NCI-H774 (cell line): ENCODE results near the gene RNF141.

Source experiments
- DNase-seq: peaks from one replicate; lab custom pipeline; 2025; lab: John Stamatoyannopoulos, UW

The RNF141 gene

GRCh38 chr11:10498022-10498400 lies 43.0 kb downstream of the RNF141 start:
- DNase-seq: no peak

- DNase-seq: no peak
Measured at GRCh38 chr11:10497371-10498021, 43.5 kb downstream of the RNF141 start.

- no peak for DNase-seq
Measured at GRCh38 chr11:10496296-10496936, 44.6 kb downstream of the RNF141 start.

GRCh38 chr11:10495464-10495786 lies 45.6 kb downstream of the RNF141 start:
- no peak for DNase-seq

- DNase-seq: no peak
Measured at GRCh38 chr11:10494636-10495463, 46.1 kb downstream of the RNF141 start.

- no peak for DNase-seq
Measured at GRCh38 chr11:10493041-10493663, 47.8 kb downstream of the RNF141 start.

- no peak for DNase-seq
Measured at GRCh38 chr11:10492084-10492483, 48.9 kb downstream of the RNF141 start.

- DNase-seq: peak; percentile 2
Measured at GRCh38 chr11:10490398-10491241, 50.4 kb downstream of the RNF141 start.

GRCh38 chr11:10490032-10490397 lies 51.0 kb downstream of the RNF141 start:
- DNase-seq: no peak

- no peak for DNase-seq
Measured at GRCh38 chr11:10488934-10489691, 51.9 kb downstream of the RNF141 start.

- no peak for DNase-seq
Measured at GRCh38 chr11:10488121-10488933, 52.7 kb downstream of the RNF141 start.

GRCh38 chr11:10487002-10487647 lies 53.9 kb downstream of the RNF141 start:
- DNase-seq: no peak

GRCh38 chr11:10486161-10486840 lies 54.7 kb downstream of the RNF141 start:
- DNase-seq: no peak

- no peak for DNase-seq
Measured at GRCh38 chr11:10485646-10486045, 55.3 kb downstream of the RNF141 start.

- DNase-seq: no peak
Measured at GRCh38 chr11:10484461-10485180, 56.4 kb downstream of the RNF141 start.

GRCh38 chr11:10483584-10483983 lies 57.4 kb downstream of the RNF141 start:
- DNase-seq: no peak

GRCh38 chr11:10483174-10483573 lies 57.8 kb downstream of the RNF141 start:
- DNase-seq: no peak

- DNase-seq: no peak
Measured at GRCh38 chr11:10481560-10482349, 59.2 kb downstream of the RNF141 start.
